Fibroblast of pulmonary artery (primary cell): Measurements from ENCODE around the gene ADARB2.

Experiments used
- DNase-seq: peaks from one replicate; pipeline ENCODE4 v3.0.0-alpha.2; 2010; ENCODE audit warnings: low read depth
- H3K4me3 ChIP-seq: replicated peaks from 2 replicates; pipeline ENCODE4 v1.5.1; 2011; ENCODE audit warnings: low read depth, mild to moderate bottlenecking, control low read depth, low read length, moderate library complexity
- CTCF ChIP-seq: IDR thresholded peaks from 2 replicates; pipeline ENCODE4 v1.5.1; 2011; ENCODE audit warnings: mild to moderate bottlenecking, control low read depth, low read length, inconsistent platforms; ENCODE audit errors: missing control alignments

Gene ADARB2

GRCh38 chr10:1549591-1550290 lies 187.6 kb downstream of the ADARB2 start:
- no peak for DNase-seq
- no peak for TF ChIP-seq CTCF
- H3K4me3 ChIP-seq = no peak overlapping the region

GRCh38 chr10:1548596-1548995 lies 188.7 kb downstream of the ADARB2 start:
- TF ChIP-seq CTCF = no peak
- no peak for DNase-seq
- no peak overlapping the region for H3K4me3 ChIP-seq

- no peak for DNase-seq
- no peak overlapping the region for H3K4me3 ChIP-seq
- no peak for TF ChIP-seq CTCF
These were observed 189.2 kb downstream of the ADARB2 start for GRCh38 chr10:1548146-1548545.

- DNase-seq = no peak
These were observed 190.8 kb downstream of the ADARB2 start for GRCh38 chr10:1546431-1547110.

GRCh38 chr10:1545524-1545923 lies 191.8 kb downstream of the ADARB2 start:
- no peak overlapping the region for H3K4me3 ChIP-seq
- no peak for TF ChIP-seq CTCF
- DNase-seq = no peak

More at GRCh38 chr10:1546431-1547110, 190.8 kb downstream of the ADARB2 start:
- TF ChIP-seq CTCF = no peak
- H3K4me3 ChIP-seq = no peak overlapping the region

GRCh38 chr10:1544929-1545328 lies 192.4 kb downstream of the ADARB2 start:
- DNase-seq = no peak
- no peak overlapping the region for H3K4me3 ChIP-seq
- TF ChIP-seq CTCF = no peak
